RWPE1 (cell line): ENCODE results near the gene MAP2K7.

Experiments
- CTCF ChIA-PET: fragments of 350-600 bp; sonication (Branson Sonifier 250); formaldehyde crosslinking; extraction: SDS; loops from one replicate; lab custom pipeline; 2021; lab: Yijun Ruan, JAX
- POLR2A ChIA-PET: fragments of 400-600 bp; formaldehyde crosslinking; extraction: SDS; loops from one replicate; lab custom pipeline; 2020; ENCODE audit warnings: antibody characterized with exemption; ENCODE audit not compliant: low non-redundant PET; lab: Yijun Ruan, JAX
- DNase-seq: peaks from one replicate; pipeline ENCODE4 v3.0.0; 2012; ENCODE audit warnings: low spot score
- H3K27ac ChIP-seq: fragments of 450-650 bp; 2 replicates; pipeline ENCODE4 v1.5.1; 2017
- CTCF ChIP-seq: fragments of 450-650 bp; conservative IDR thresholded peaks from 2 replicates; pipeline ENCODE4 v1.5.1; 2017; ENCODE audit warnings: low read depth, mild to moderate bottlenecking

Gene MAP2K7

GRCh38 chr19:7903244-7904073 is at the start of gene MAP2K7:
Gene MAP2K7 (plus strand): TSS chr19:7903877. CDS start chr19:7903945, 68 bp downstream.
- POLR2A ChIA-PET: interaction anchor here (0.5 to 1.6 kb wide), 4 partner anchors 10 to 40 kb away, joined by 3 to 6 read pairs (median 4); partner anchors contain the start of gene TIMM44

GRCh38 chr19:7855426-7856108 is 48.1 kb upstream of the MAP2K7 start:
- CTCF ChIA-PET: no interaction called here
- POLR2A ChIA-PET: no interaction called here
- no peak overlapping the region for H3K27ac ChIP-seq
- no peak for TF ChIP-seq CTCF
- DNase-seq: no peak

More at GRCh38 chr19:7903244-7904073, at the start of gene MAP2K7:
- peak; percentile 91 for TF ChIP-seq CTCF
- H3K27ac ChIP-seq: peak within 1 kb of the TSS; percentile 95
- CTCF ChIA-PET: interaction anchor here (0.6 kb wide), 1 partner anchor 16 kb away, joined by 6 read pairs; no protein-coding TSS in a partner anchor
- DNase-seq: peak; percentile 98

GRCh38 chr19:7856109-7856591 is 47.5 kb upstream of the MAP2K7 start:
- H3K27ac ChIP-seq: no peak overlapping the region
- POLR2A ChIA-PET: no interaction called here
- CTCF ChIA-PET: no interaction called here
- TF ChIP-seq CTCF: no peak
- DNase-seq: no peak

- POLR2A ChIA-PET: no interaction called here
- TF ChIP-seq CTCF: no peak
- no peak for DNase-seq
- no peak overlapping the region for H3K27ac ChIP-seq
- CTCF ChIA-PET: interaction anchor here (0.6 to 1.8 kb wide), 3 partner anchors 10 to 64 kb away, joined by 3 to 6 read pairs (median 6); no protein-coding TSS in a partner anchor
Observed at GRCh38 chr19:7856679-7857663, 46.7 kb upstream of the MAP2K7 start.

- ChIA-PET POLR2A (no interaction called here), CTCF (interaction anchor here (0.6 to 1.8 kb wide), 3 partner anchors 9 to 63 kb away, joined by 3 to 6 read pairs (median 6); no protein-coding TSS in a partner anchor)
- no peak overlapping the region for H3K27ac ChIP-seq
- TF ChIP-seq CTCF: no peak
- DNase-seq: no peak
Observed at GRCh38 chr19:7857727-7858108, 46.0 kb upstream of the MAP2K7 start.
